ENCODE data around the gene EHMT1. TPM values are rescaled to one million over a fixed set of nuclear protein-coding genes. Genes with fewer than 3 reads are reported as not detected.

EHMT1 gene
- total RNA-seq, 2 experiments from 2014 or later: 111 to 118 TPM

GRCh38 chr9:137602661-137603060, 16.1 kb upstream of the EHMT1 start:
- ATAC-seq (ENCODE audit: low read depth) (no peak), DNase-seq (no peak)
- H3K9me3 Mint-ChIP-seq: no peaks in the 10 kb centered on the region
- POLR2A ChIA-PET: interaction anchor here (0.6 to 1.6 kb wide), 4 partner anchors 12 to 51 kb away, joined by 3 to 7 read pairs (median 3); partner anchors contain the start of genes MRPL41 and ZMYND19
- peaks cover 2% of the 10 kb centered on the region for H3K27me3 Mint-ChIP-seq
- H3K4me1 Mint-ChIP-seq: peaks cover 20% of the 10 kb centered on the region
- no peak overlapping the region for H3K4me3 Mint-ChIP-seq
- no peaks in the 10 kb centered on the region for H3K36me3 Mint-ChIP-seq
- H3K27ac Mint-ChIP-seq: peak overlapping the region; percentile 11

- peaks cover 2% of the 10 kb centered on the region for H3K27me3 Mint-ChIP-seq
These were observed 14.9 kb upstream of the EHMT1 start for GRCh38 chr9:137603879-137604278.

DNA sequence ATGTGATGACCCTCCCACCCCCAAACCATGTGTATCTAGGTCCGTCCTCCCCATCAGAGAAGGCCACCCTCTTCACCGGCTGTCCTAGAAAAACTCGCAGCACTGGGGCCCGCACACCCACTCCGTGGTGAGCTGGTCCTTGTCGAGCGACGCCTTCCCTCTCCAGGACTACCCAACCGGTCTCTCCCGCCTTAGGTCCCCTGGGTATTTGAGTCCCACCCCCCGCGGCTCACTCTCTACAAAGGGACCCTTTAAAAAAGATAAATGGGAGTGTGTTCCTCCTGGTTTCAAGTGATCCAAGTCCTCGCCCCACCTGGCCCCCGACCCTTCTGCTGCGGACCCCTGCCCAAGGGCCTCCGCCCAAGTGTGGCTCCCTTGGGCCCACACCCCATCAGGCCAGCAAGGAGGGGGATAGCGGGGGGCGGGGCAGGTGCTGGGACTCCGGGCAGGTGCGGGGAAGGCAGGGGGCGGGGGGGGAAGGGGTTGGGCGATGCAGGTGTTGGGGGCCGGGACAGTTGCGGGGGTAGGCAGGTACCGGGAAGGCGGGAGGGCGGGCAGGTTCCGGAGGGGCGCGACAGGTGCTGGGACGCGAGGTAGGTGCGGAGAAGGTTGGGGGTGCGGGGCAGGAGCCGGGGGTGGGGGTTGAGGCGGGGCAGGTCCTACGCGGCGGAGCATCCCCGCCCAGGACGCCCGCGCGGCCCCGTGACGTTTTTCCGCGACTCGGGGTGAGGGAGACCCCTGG, 14.3 kb upstream of the EHMT1 start:
- POLR2A ChIA-PET: interaction anchor here (1.0 to 1.4 kb wide), 4 partner anchors 14 to 364 kb away, joined by 3 to 8 read pairs (median 4); partner anchors contain the start of genes DPH7, EHMT1, TUBB4B and ZMYND19
- H3K4me1 Mint-ChIP-seq: peaks cover 16% of the 10 kb centered on the region
- H3K27me3 Mint-ChIP-seq: peaks cover 2% of the 10 kb centered on the region
- DNase-seq (no peak), ATAC-seq (ENCODE audit: low read depth) (no peak)
- H3K9me3 Mint-ChIP-seq: no peaks in the 10 kb centered on the region
- H3K36me3 Mint-ChIP-seq: no peaks in the 10 kb centered on the region
- H3K4me3 Mint-ChIP-seq: peak overlapping the region; percentile 39
- no peak overlapping the region for H3K27ac Mint-ChIP-seq

More at GRCh38 chr9:137603879-137604278, 14.9 kb upstream of the EHMT1 start:
- Mint-ChIP-seq H3K4me3 (peak overlapping the region; percentile 39), H3K9me3 (no peaks in the 10 kb centered on the region), H3K4me1 (peaks cover 16% of the 10 kb centered on the region), H3K27ac (no peak overlapping the region), H3K36me3 (no peaks in the 10 kb centered on the region)
- ATAC-seq (ENCODE audit: low read depth): no peak
- POLR2A ChIA-PET: interaction anchor here (0.9 kb wide), 1 partner anchor 15 kb away, joined by 4 read pairs; the partner anchor contains the start of gene EHMT1
- DNase-seq: no peak

- peak within 1 kb of the TSS; percentile 83 for H3K4me3 Mint-ChIP-seq
- POLR2A ChIA-PET: interaction anchor here (0.5 to 1.4 kb wide), 6 partner anchors 14 to 365 kb away, joined by 3 to 8 read pairs (median 4); partner anchors contain the start of genes DPH7, EHMT1, TUBB4B and ZMYND19
These were observed 13.4 kb upstream of the EHMT1 start, which contains the start of gene ARRDC1 for GRCh38 chr9:137605121-137606004. Gene ARRDC1 (plus strand): TSS chr9:137605686. CDS start chr9:137605718, 32 bp downstream.

GRCh38 chr9:137606005-137606621, 12.7 kb upstream of the EHMT1 start:
- DNase-seq (no peak), ATAC-seq (ENCODE audit: low read depth) (peak; percentile 7)
- H3K27ac Mint-ChIP-seq: peak overlapping the region; percentile 23
- H3K9me3 Mint-ChIP-seq: no peaks in the 10 kb centered on the region
- H3K4me3 Mint-ChIP-seq: peak overlapping the region; percentile 83
- no peaks in the 10 kb centered on the region for H3K36me3 Mint-ChIP-seq
- H3K4me1 Mint-ChIP-seq: peaks cover 16% of the 10 kb centered on the region
- POLR2A ChIA-PET: interaction anchor here (1.4 to 2.4 kb wide), 2 partner anchors 13 kb away, joined by 8 to 16 read pairs; partner anchors contain the start of gene EHMT1
- peaks cover 2% of the 10 kb centered on the region for H3K27me3 Mint-ChIP-seq

More at GRCh38 chr9:137605121-137606004, 13.4 kb upstream of the EHMT1 start, which contains the start of gene ARRDC1:
- Mint-ChIP-seq H3K27ac (peak within 1 kb of the TSS; percentile 23), H3K4me1 (peaks cover 16% of the 10 kb centered on the region), H3K36me3 (no peaks in the 10 kb centered on the region), H3K9me3 (no peaks in the 10 kb centered on the region), H3K27me3 (peaks cover 2% of the 10 kb centered on the region)
- DNase-seq (peak; percentile 89), ATAC-seq (ENCODE audit: low read depth) (peak; percentile 95)

- POLR2A ChIA-PET: interaction anchor here (2.4 kb wide), 1 partner anchor 12 kb away, joined by 16 read pairs; the partner anchor contains the start of gene EHMT1
- H3K9me3 Mint-ChIP-seq: no peaks in the 10 kb centered on the region
- no peak overlapping the region for H3K27ac Mint-ChIP-seq
- DNase-seq (no peak), ATAC-seq (ENCODE audit: low read depth) (no peak)
- no peaks in the 10 kb centered on the region for H3K36me3 Mint-ChIP-seq
- peaks cover 18% of the 10 kb centered on the region for H3K4me1 Mint-ChIP-seq
- H3K4me3 Mint-ChIP-seq: peak overlapping the region; percentile 83
- peaks cover 2% of the 10 kb centered on the region for H3K27me3 Mint-ChIP-seq
These were observed 12.1 kb upstream of the EHMT1 start for GRCh38 chr9:137606734-137607138.

DNA sequence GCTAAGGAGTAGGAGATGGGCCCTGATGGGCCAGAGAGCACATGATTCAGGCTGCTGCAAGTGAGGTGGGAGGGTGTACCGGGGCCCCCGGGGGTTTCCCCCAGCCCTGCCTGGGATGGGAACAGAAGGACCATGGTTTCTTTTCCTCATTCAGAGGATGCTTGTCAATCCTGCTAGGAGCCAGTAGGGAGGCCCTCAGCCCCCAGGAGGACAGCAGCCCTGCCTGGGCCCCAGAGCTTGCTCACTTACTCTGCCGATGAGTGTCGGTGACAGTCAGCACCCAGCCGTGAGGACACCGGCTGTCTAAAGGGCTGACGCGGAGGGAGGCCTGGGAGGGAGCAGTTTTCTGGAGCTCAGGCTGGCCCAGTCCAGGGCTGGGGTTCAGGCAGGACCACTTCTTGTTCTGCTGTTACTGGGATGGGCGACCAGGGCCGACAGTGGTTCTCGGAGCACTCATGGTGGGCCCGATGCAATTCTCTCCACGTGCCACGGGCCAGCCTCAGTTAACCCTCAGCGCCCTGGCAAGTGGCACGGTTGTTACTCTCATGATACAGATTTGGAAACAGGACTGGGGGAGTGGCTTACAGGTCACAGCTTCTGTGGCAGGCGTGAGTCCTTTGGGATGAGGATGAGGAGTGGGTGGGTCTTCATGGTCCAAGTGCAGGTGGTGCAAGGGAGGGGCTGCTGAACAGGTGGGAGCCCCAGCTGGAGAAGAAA, 11.5 kb upstream of the EHMT1 start:
- Mint-ChIP-seq H3K9me3 (no peaks in the 10 kb centered on the region), H3K27ac (no peak overlapping the region), H3K27me3 (peaks cover 2% of the 10 kb centered on the region), H3K36me3 (no peaks in the 10 kb centered on the region), H3K4me1 (peaks cover 18% of the 10 kb centered on the region), H3K4me3 (peak overlapping the region; percentile 83)
- POLR2A ChIA-PET: interaction anchor here (0.6 to 2.4 kb wide), 3 partner anchors 8 to 15 kb away, joined by 3 to 16 read pairs (median 3); partner anchors contain the start of gene EHMT1
- no peak for ATAC-seq (ENCODE audit: low read depth)
- DNase-seq: no peak

- DNase-seq: no peak
- POLR2A ChIA-PET: interaction anchor here (1.3 kb wide), 1 partner anchor 8 kb away, joined by 4 read pairs; the partner anchor contains the start of gene EHMT1
- no peak for ATAC-seq (ENCODE audit: low read depth)
- Mint-ChIP-seq H3K4me3 (no peak overlapping the region), H3K36me3 (no peaks in the 10 kb centered on the region), H3K4me1 (peaks cover 8% of the 10 kb centered on the region), H3K27ac (peak overlapping the region; percentile 7), H3K9me3 (no peaks in the 10 kb centered on the region), H3K27me3 (no peaks in the 10 kb centered on the region)
These were observed 7.9 kb upstream of the EHMT1 start for GRCh38 chr9:137610944-137611343.

DNA sequence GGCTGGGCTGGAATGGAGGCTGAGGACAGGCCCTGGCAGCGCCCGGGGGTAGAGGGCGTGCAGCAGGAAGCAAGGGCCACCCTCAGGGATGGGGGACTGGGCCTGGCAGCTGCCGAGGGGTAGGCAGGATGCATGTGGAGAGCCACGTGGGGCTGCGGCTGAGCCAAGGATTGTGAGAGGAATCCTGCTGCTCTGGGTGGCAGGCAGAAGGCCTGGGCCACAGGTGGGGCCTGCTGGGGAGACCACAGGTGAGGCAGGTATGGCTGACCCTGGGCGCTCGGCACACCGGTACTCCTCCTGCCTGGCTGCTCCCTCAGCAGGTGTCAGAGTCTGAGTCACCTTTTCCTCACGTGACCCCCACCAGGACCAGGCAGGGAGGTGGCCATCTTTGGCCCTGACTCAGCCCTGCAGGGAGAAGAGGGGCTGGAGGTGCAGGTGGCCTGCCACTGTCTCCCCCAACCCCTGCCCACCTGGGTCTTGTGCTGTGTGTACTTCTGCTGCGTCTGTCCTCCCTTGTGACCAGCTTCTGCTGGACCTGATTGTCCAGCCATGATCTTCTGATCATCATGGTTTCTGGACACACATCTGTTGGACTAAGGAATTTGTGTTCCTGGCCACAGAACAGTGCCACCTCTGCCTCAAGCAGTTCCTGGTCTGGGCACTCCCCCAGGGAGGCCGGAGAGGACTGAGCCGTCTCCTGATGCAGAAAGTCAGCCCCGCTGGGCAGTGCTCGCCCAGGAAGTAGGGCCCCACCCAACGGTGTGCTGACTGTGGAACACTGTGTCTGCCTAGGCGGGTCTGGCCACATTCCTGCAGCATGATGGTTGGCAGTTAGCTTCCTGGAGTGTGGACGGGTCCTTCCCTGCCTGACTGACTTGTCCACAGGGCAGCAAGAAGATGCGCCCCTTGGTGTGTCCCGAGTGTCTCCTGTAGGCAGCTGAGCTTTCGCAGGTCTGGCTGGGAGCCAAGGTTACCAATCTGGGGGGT, 6.9 kb upstream of the EHMT1 start:
- POLR2A ChIA-PET: no interaction called here
- no peaks in the 10 kb centered on the region for H3K27me3 Mint-ChIP-seq
- no peaks in the 10 kb centered on the region for H3K9me3 Mint-ChIP-seq
- no peaks in the 10 kb centered on the region for H3K36me3 Mint-ChIP-seq
- peak overlapping the region; percentile 7 for H3K27ac Mint-ChIP-seq
- H3K4me3 Mint-ChIP-seq: no peak overlapping the region
- ATAC-seq (ENCODE audit: low read depth): peak; percentile 23
- peaks cover 6% of the 10 kb centered on the region for H3K4me1 Mint-ChIP-seq
- DNase-seq: no peak

GRCh38 chr9:137612741-137613142, 6.1 kb upstream of the EHMT1 start:
- Mint-ChIP-seq H3K36me3 (no peaks in the 10 kb centered on the region), H3K9me3 (no peaks in the 10 kb centered on the region), H3K4me1 (peaks cover 6% of the 10 kb centered on the region), H3K4me3 (no peak overlapping the region), H3K27ac (no peak overlapping the region), H3K27me3 (no peaks in the 10 kb centered on the region)
- no peak for DNase-seq
- POLR2A ChIA-PET: interaction anchor here (0.8 to 2.0 kb wide), 2 partner anchors 9 to 22 kb away, joined by 3 to 4 read pairs; partner anchors contain the start of gene ZMYND19
- ATAC-seq (ENCODE audit: low read depth): no peak

GRCh38 chr9:137613259-137613658, 5.5 kb upstream of the EHMT1 start:
- Mint-ChIP-seq H3K27ac (no peak overlapping the region), H3K4me1 (peaks cover 8% of the 10 kb centered on the region), H3K27me3 (no peaks in the 10 kb centered on the region), H3K36me3 (no peaks in the 10 kb centered on the region), H3K4me3 (no peak overlapping the region), H3K9me3 (no peaks in the 10 kb centered on the region)
- DNase-seq (no peak), ATAC-seq (ENCODE audit: low read depth) (no peak)
- POLR2A ChIA-PET: interaction anchor here (0.8 to 2.0 kb wide), 2 partner anchors 9 to 22 kb away, joined by 3 to 4 read pairs; partner anchors contain the start of gene ZMYND19
